Nucleus accumbens (tissue), 56 donors: ENCODE data around the gene ANK2.

ENCODE experiments used
- DNase-seq, 56 donors: peaks; one replicate each; lab custom pipeline; 2025; lab: John Stamatoyannopoulos, UW

ANK2 gene

GRCh38 chr4:113086172-113086695 is 36.8 kb downstream of the ANK2 start:
- peak in 1 of 56 donors; percentile 12 for DNase-seq

- no peak for DNase-seq
Observed at GRCh38 chr4:113088050-113088449, 38.6 kb downstream of the ANK2 start.

- DNase-seq, result no peak
Observed at GRCh38 chr4:113090954-113091353, 41.5 kb downstream of the ANK2 start.

GRCh38 chr4:113094331-113094730 is 44.9 kb downstream of the ANK2 start:
- DNase-seq, result no peak

- DNase-seq, result no peak
Observed at GRCh38 chr4:113094802-113095201, 45.3 kb downstream of the ANK2 start.

GRCh38 chr4:113101669-113102068 is 52.2 kb downstream of the ANK2 start:
- DNase-seq, result no peak

GRCh38 chr4:113103556-113103955 is 54.1 kb downstream of the ANK2 start:
- DNase-seq, result no peak

GRCh38 chr4:113106108-113106507 is 56.7 kb downstream of the ANK2 start:
- DNase-seq, result no peak

- DNase-seq, result no peak
Observed at GRCh38 chr4:113109106-113109718, 59.8 kb downstream of the ANK2 start.

GRCh38 chr4:113112338-113112978 is 63.0 kb downstream of the ANK2 start:
- DNase-seq, result no peak

- DNase-seq, result no peak
Observed at GRCh38 chr4:113113151-113113550, 63.7 kb downstream of the ANK2 start.

- no peak for DNase-seq
Observed at GRCh38 chr4:113114884-113115283, 65.4 kb downstream of the ANK2 start.

- DNase-seq, result peak in 43 of 56 donors; percentile 10 to 88 (median 60)
Observed at GRCh38 chr4:113116414-113117357, 67.2 kb downstream of the ANK2 start.

- DNase-seq, result no peak
Observed at GRCh38 chr4:113117358-113117702, 67.9 kb downstream of the ANK2 start.

- no peak for DNase-seq
Observed at GRCh38 chr4:113122066-113122465, 72.6 kb downstream of the ANK2 start.

GRCh38 chr4:113125418-113125817 is 76.0 kb downstream of the ANK2 start:
- DNase-seq, result no peak

GRCh38 chr4:113131136-113131535 is 81.7 kb downstream of the ANK2 start:
- no peak for DNase-seq

- no peak for DNase-seq
Observed at GRCh38 chr4:113131621-113132020, 82.2 kb downstream of the ANK2 start.

GRCh38 chr4:113141901-113142346 is 92.5 kb downstream of the ANK2 start:
- DNase-seq, result peak in 2 of 56 donors; percentile 0 to 3

- no peak for DNase-seq
Observed at GRCh38 chr4:113142351-113142750, 92.9 kb downstream of the ANK2 start.

- DNase-seq, result no peak
Observed at GRCh38 chr4:113144091-113144490, 94.6 kb downstream of the ANK2 start.
